Upper lobe of left lung (tissue), 4 donors: ENCODE results near the gene MBD3L5.
"Not testable (repeated sequence)": the region's sequence is repeated elsewhere in the genome, so short reads cannot be mapped to it uniquely, and the experiment has no call there.

ENCODE experiments used
- EP300 ChIP-seq, 4 donors: sonication (generic); formaldehyde crosslinking; IDR thresholded peaks; one replicate each; pipeline ENCODE4 v1.5.1; 2017; ENCODE audit warnings: antibody characterized with exemption in 4 of 4, control low read depth in 2 of 4
- POLR2AphosphoS5 ChIP-seq, 2 donors: sonication (generic); formaldehyde crosslinking; IDR thresholded peaks; one replicate each; pipeline ENCODE4 v1.5.1; 2017; ENCODE audit warnings: antibody characterized with exemption in 2 of 2
- TF ChIP-seq, protein P1 (sequence below), 6 experiments: fragments of 450-650 bp in 4 of 6; fragments of 200-600 bp in 2 of 6; sonication (generic) in 2 of 6; IDR thresholded peaks; one replicate each; pipeline ENCODE4 v1.5.1; 2016 to 2019; ENCODE audit warnings: antibody characterized with exemption in 6 of 6

DNA sequence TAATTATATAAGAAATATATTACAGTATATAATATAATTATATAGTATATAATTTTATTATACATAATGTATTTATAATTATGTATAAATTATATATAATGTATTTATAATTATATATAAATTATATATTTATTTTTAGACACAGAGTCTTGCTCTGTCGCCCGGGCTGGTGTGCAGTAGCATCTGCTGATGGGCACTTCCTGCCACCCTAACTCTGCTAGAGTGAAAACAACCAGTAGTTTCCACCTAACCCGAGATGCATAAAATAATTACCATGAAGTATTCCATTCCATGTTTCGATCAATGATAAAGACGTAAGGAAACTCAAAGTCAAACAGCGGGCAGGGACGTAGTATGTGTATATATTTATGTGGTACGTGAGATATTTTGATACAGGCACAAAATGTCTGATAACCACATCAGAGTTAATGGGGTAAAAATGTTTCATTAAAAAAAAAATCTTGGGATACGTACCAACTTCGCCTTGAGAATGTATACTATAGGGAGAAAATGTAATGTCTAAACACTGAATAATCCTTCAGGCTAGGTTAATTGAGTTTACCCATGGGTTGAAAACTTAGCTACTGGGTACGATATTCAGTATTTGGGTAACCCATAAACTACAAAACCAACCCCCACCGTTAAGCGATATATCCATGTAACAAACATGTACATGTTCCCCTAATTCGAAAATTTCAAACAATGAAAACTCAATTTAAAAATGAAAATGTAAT lies 24.4 kb downstream of the MBD3L5 start:
- not testable (repeated sequence) for TF ChIP-seq POLR2AphosphoS5, EP300 (IDR thresholded peaks at IDR 0.05)
- TF ChIP-seq, protein P1, sequence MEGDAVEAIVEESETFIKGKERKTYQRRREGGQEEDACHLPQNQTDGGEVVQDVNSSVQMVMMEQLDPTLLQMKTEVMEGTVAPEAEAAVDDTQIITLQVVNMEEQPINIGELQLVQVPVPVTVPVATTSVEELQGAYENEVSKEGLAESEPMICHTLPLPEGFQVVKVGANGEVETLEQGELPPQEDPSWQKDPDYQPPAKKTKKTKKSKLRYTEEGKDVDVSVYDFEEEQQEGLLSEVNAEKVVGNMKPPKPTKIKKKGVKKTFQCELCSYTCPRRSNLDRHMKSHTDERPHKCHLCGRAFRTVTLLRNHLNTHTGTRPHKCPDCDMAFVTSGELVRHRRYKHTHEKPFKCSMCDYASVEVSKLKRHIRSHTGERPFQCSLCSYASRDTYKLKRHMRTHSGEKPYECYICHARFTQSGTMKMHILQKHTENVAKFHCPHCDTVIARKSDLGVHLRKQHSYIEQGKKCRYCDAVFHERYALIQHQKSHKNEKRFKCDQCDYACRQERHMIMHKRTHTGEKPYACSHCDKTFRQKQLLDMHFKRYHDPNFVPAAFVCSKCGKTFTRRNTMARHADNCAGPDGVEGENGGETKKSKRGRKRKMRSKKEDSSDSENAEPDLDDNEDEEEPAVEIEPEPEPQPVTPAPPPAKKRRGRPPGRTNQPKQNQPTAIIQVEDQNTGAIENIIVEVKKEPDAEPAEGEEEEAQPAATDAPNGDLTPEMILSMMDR (IDR thresholded peaks at IDR 0.05): not testable (repeated sequence)
